Hepatocyte (in vitro differentiated cells): ENCODE measurements around the gene NUP133. TPM values are rescaled to one million over a fixed set of nuclear protein-coding genes. Genes with fewer than 3 reads are reported as not detected.

Source experiments
- DNase-seq: peaks from one replicate; pipeline ENCODE4 v3.0.0-alpha.2; 2016; ENCODE audit warnings: low spot score
- H2AFZ ChIP-seq: fragments of 200-600 bp; sonication (generic); 2 replicates; pipeline ENCODE4 v1.6.0; 2016; ENCODE audit warnings: antibody characterized with exemption, mild to moderate bottlenecking
- H3K27ac ChIP-seq: fragments of 200-600 bp; sonication (generic); 2 replicates; pipeline ENCODE4 v1.5.1; 2016; ENCODE audit warnings: mild to moderate bottlenecking
- H3K27me3 ChIP-seq: fragments of 200-600 bp; sonication (generic); 2 replicates; pipeline ENCODE4 v1.6.1; 2016
- H3K36me3 ChIP-seq: fragments of 200-600 bp; sonication (generic); replicated peaks from 2 replicates; pipeline ENCODE4 v1.5.1; 2016; ENCODE audit warnings: low read depth; ENCODE audit not compliant: insufficient read depth
- H3K4me1 ChIP-seq: fragments of 200-600 bp; sonication (generic); 2 replicates; pipeline ENCODE4 v1.5.1; 2016; ENCODE audit warnings: mild to moderate bottlenecking, moderate library complexity; ENCODE audit not compliant: insufficient read depth
- H3K4me2 ChIP-seq: fragments of 200-600 bp; sonication (generic); 2 replicates; pipeline ENCODE4 v1.6.0; 2016
- H3K4me3 ChIP-seq: fragments of 200-600 bp; sonication (generic); 2 replicates; pipeline ENCODE4 v1.5.1; 2016; ENCODE audit warnings: mild to moderate bottlenecking
- H3K79me2 ChIP-seq: fragments of 200-600 bp; sonication (generic); 2 replicates; pipeline ENCODE4 v1.6.0; 2017; ENCODE audit warnings: mild to moderate bottlenecking
- H3K9me2 ChIP-seq: fragments of 200-600 bp; sonication (generic); replicated peaks from 2 replicates; pipeline ENCODE4 v1.6.0; 2017; ENCODE audit warnings: mild to moderate bottlenecking; ENCODE audit not compliant: insufficient read depth
- H3K9me3 ChIP-seq: fragments of 200-600 bp; sonication (generic); 2 replicates; pipeline ENCODE4 v1.5.1; 2016; ENCODE audit warnings: low read depth, mild to moderate bottlenecking
- H4K20me1 ChIP-seq: fragments of 200-600 bp; sonication (generic); 2 replicates; pipeline ENCODE4 v1.6.0; 2016; ENCODE audit warnings: mild to moderate bottlenecking; ENCODE audit not compliant: insufficient read depth, poor library complexity, severe bottlenecking
- EZH2 ChIP-seq: fragments of 200-600 bp; sonication (generic); IDR thresholded peaks from 2 replicates; pipeline ENCODE4 v1.6.1; 2016; ENCODE audit warnings: antibody characterized with exemption, mild to moderate bottlenecking, borderline replicate concordance
- EZH2phosphoT487 ChIP-seq: fragments of 200-600 bp; sonication (generic); IDR thresholded peaks from one replicate; pipeline ENCODE4 v1.6.1; 2018; ENCODE audit warnings: antibody characterized with exemption, mild to moderate bottlenecking, low read depth, moderate library complexity; ENCODE audit not compliant: unreplicated experiment, severe bottlenecking
- WGBS: methylation state at CpG from one replicate; pipeline ENCODE4 v1.1.6; 2016; ENCODE audit warnings: low lambda C conversion rate; ENCODE audit errors: missing lambda C conversion rate; 5-methylcytosine and 5-hydroxymethylcytosine counted together
- polyA plus RNA-seq: library from polyadenylated mRNA; unstranded; fragments of >200 nt; fragmentation: Nextera tagmentation; extraction: Ambion mirVana; gene quantifications from 2 replicates; pipeline ENCODE4 v1.2.1, GENCODE V29; 2016
- total RNA-seq: library from RNA; depleted of rRNA; stranded (reverse); fragments of >200 nt; gene quantifications from 2 replicates; pipeline ENCODE4 v1.2.3, GENCODE V29; 2014
- TF ChIP-seq, protein P1 (sequence below): fragments of 200-600 bp; sonication (generic); IDR thresholded peaks from 2 replicates; pipeline ENCODE4 v1.5.1; 2016; ENCODE audit warnings: antibody characterized with exemption, mild to moderate bottlenecking; ENCODE audit not compliant: poor library complexity

NUP133 gene
- total and polyA plus RNA-seq, 2 experiments from 2014 or later, result 18.8 to 33.2 TPM

DNA sequence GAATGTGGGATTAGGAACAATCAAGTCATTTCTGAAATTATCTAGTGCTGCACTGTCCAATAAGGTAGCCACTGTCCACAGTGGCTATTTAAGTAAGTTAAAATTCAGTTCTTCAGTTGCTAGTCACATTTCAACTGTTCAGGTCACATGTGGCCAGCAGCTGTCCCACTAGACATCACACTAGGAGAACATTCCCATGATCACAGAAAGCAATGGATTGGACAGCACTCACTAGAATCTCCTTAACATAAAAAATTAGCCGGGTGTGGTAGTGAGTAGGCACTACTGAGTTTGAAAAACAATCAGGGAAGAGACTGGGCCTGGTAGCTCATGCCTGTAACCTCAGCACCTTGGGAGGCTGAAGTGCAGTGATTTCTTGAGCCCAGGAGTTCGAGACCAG is 33.6 kb downstream of the NUP133 start:
- Histone ChIP-seq H3K4me1 (no peaks in the 10 kb centered on the region), H3K27me3 (no peaks in the 10 kb centered on the region), H3K4me2 (no peak overlapping the region), H2AFZ (no peak overlapping the region), H4K20me1 (no peaks in the 10 kb centered on the region), H3K36me3 (no peaks in the 10 kb centered on the region), H3K9me3 (no peaks in the 10 kb centered on the region), H3K4me3 (no peak overlapping the region), H3K27ac (no peak overlapping the region), H3K79me2 (peaks cover 4% of the 10 kb centered on the region), H3K9me2 (no peaks in the 10 kb centered on the region)
- DNase-seq, result no peak
- WGBS, result 97% methylated on average over 2 of the region's 2 CpGs
- TF ChIP-seq, protein P1, sequence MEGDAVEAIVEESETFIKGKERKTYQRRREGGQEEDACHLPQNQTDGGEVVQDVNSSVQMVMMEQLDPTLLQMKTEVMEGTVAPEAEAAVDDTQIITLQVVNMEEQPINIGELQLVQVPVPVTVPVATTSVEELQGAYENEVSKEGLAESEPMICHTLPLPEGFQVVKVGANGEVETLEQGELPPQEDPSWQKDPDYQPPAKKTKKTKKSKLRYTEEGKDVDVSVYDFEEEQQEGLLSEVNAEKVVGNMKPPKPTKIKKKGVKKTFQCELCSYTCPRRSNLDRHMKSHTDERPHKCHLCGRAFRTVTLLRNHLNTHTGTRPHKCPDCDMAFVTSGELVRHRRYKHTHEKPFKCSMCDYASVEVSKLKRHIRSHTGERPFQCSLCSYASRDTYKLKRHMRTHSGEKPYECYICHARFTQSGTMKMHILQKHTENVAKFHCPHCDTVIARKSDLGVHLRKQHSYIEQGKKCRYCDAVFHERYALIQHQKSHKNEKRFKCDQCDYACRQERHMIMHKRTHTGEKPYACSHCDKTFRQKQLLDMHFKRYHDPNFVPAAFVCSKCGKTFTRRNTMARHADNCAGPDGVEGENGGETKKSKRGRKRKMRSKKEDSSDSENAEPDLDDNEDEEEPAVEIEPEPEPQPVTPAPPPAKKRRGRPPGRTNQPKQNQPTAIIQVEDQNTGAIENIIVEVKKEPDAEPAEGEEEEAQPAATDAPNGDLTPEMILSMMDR, result no peak
- TF ChIP-seq EZH2, result no peak
- TF ChIP-seq EZH2phosphoT487, result no peak

DNA sequence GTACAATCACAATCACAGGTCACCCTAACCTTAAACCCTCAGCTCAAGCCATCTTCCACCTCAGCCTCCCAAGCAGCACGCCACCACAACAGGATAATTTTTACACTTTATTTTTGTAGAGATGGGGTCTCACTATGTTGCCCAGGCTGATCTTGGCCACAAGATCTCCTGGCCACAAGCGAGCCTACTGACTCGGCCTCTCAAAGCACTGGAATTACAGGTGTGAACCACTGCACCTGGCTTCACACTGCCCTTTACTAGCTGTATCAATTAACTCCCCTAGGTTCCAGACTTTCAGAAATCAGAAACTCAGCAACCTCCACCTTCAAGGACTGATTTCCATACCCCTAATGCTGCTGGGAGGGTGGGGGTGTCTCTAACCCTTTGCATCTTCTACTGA is 37.0 kb downstream of the NUP133 start:
- no peaks in the 10 kb centered on the region for H3K79me2 ChIP-seq
- WGBS, result 97% methylated on average over 3 of the region's 3 CpGs
- no peak overlapping the region for H2AFZ ChIP-seq
- no peaks in the 10 kb centered on the region for H3K9me3 ChIP-seq
- no peaks in the 10 kb centered on the region for H3K36me3 ChIP-seq
- H3K4me3 ChIP-seq, result no peak overlapping the region
- no peaks in the 10 kb centered on the region for H3K4me1 ChIP-seq
- TF ChIP-seq EZH2phosphoT487, result no peak
- TF ChIP-seq, protein P1, result no peak
- TF ChIP-seq EZH2, result no peak
- no peaks in the 10 kb centered on the region for H3K9me2 ChIP-seq
- H3K27ac ChIP-seq, result no peak overlapping the region
- no peaks in the 10 kb centered on the region for H3K27me3 ChIP-seq
- H3K4me2 ChIP-seq, result no peak overlapping the region
- no peak for DNase-seq
- no peaks in the 10 kb centered on the region for H4K20me1 ChIP-seq

DNA sequence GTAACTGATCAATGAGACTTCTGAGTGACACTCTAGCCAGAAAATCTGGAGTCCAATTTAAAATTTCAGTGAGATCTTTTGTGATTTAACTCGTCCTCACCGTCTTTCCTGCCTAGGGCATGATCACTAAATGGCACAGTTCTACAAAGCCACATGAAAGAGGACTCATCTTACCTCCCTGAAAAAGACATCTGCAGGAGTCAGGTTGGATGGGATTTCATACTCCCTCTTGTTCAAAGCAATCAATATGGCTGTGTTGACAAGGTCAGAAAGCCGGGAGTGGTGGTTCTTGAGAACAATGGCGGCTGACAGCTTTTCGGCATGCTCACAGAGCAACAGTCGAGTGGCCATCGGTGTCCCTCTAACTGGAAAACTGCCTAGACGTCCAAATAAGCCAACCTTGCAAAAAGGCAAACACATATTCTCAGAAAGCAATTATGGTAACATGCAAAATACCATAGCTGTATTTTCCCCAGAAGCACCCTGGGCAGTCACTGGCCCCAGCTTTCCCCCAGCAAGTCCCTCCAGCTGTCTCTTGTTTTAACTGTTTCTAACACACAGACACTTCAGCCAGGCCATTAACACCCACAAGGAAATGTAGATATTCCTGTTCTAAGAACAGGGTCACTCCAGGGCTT is 37.6 kb downstream of the NUP133 start:
- Histone ChIP-seq H3K79me2 (no peaks in the 10 kb centered on the region), H4K20me1 (no peaks in the 10 kb centered on the region), H3K9me2 (no peaks in the 10 kb centered on the region), H3K4me3 (no peak overlapping the region), H3K27me3 (no peaks in the 10 kb centered on the region), H3K4me2 (no peak overlapping the region), H2AFZ (no peak overlapping the region), H3K36me3 (no peaks in the 10 kb centered on the region), H3K9me3 (no peaks in the 10 kb centered on the region), H3K4me1 (no peaks in the 10 kb centered on the region), H3K27ac (no peak overlapping the region)
- WGBS, result 88% methylated on average over 8 of the region's 8 CpGs
- no peak for DNase-seq
- TF ChIP-seq, protein P1, result no peak
- no peak for TF ChIP-seq EZH2phosphoT487
- no peak for TF ChIP-seq EZH2
